ENCODE measurements around the gene TESMIN.

Gene TESMIN

GRCh38 chr11:68692115-68692514 is 59.2 kb downstream of the TESMIN start:
- TF ChIP-seq TEAD4 (IDR thresholded peaks at IDR 0.05) (no peak), USF1 (IDR thresholded peaks at IDR 0.05) (no peak), EGR1 (IDR thresholded peaks at IDR 0.05) (no peak), CREB1 (IDR thresholded peaks at IDR 0.05; ENCODE audit: low read depth) (no peak), ZBTB7A (IDR thresholded peaks at IDR 0.05; ENCODE audit: low read depth) (no peak), CEBPB (IDR thresholded peaks at IDR 0.05) (no peak), TAF1 (IDR thresholded peaks at IDR 0.05; ENCODE audit: low read depth) (no peak), FOXM1 (IDR thresholded peaks at IDR 0.05; ENCODE audit: borderline replicate concordance, low read depth) (no peak)

GRCh38 chr11:68691402-68691784 is 59.9 kb downstream of the TESMIN start:
- no peak for TF ChIP-seq ZBTB7A (IDR thresholded peaks at IDR 0.05; ENCODE audit: low read depth)
- TF ChIP-seq REST (IDR thresholded peaks at IDR 0.05; ENCODE audit: low read depth), result no peak
- TF ChIP-seq TAF1 (IDR thresholded peaks at IDR 0.05; ENCODE audit: low read depth), result no peak

GRCh38 chr11:68690671-68691401 is 60.5 kb downstream of the TESMIN start:
- TF ChIP-seq RAD21 (IDR thresholded peaks at IDR 0.05; ENCODE audit: low read depth) (no peak), MAX (IDR thresholded peaks at IDR 0.05) (no peak), FOXM1 (IDR thresholded peaks at IDR 0.05; ENCODE audit: borderline replicate concordance, low read depth) (no peak), TEAD4 (IDR thresholded peaks at IDR 0.05) (no peak), REST (IDR thresholded peaks at IDR 0.05; ENCODE audit: low read depth) (no peak), NFIC (IDR thresholded peaks at IDR 0.05) (no peak), EGR1 (IDR thresholded peaks at IDR 0.05) (no peak), USF1 (IDR thresholded peaks at IDR 0.05) (no peak), EP300 (IDR thresholded peaks at IDR 0.05; ENCODE audit: borderline replicate concordance) (no peak), ZBTB7A (IDR thresholded peaks at IDR 0.05; ENCODE audit: low read depth) (no peak), YY1 (IDR thresholded peaks at IDR 0.05; ENCODE audit: low read depth) (no peak), CEBPB (IDR thresholded peaks at IDR 0.05) (no peak), CREB1 (IDR thresholded peaks at IDR 0.05; ENCODE audit: low read depth) (no peak), TCF12 (IDR thresholded peaks at IDR 0.05; ENCODE audit: low read depth) (no peak), TAF1 (IDR thresholded peaks at IDR 0.05; ENCODE audit: low read depth) (no peak)

- TF ChIP-seq USF1 (IDR thresholded peaks at IDR 0.05), result no peak
- no peak for TF ChIP-seq REST (IDR thresholded peaks at IDR 0.05; ENCODE audit: low read depth)
- no peak for TF ChIP-seq TAF1 (IDR thresholded peaks at IDR 0.05; ENCODE audit: low read depth)
- no peak for TF ChIP-seq TCF12 (IDR thresholded peaks at IDR 0.05; ENCODE audit: low read depth)
- TF ChIP-seq RAD21 (IDR thresholded peaks at IDR 0.05; ENCODE audit: low read depth), result no peak
- no peak for TF ChIP-seq EP300 (IDR thresholded peaks at IDR 0.05; ENCODE audit: borderline replicate concordance)
- no peak for TF ChIP-seq CREB1 (IDR thresholded peaks at IDR 0.05; ENCODE audit: low read depth)
- no peak for TF ChIP-seq EGR1 (IDR thresholded peaks at IDR 0.05)
- no peak for TF ChIP-seq ZBTB7A (IDR thresholded peaks at IDR 0.05; ENCODE audit: low read depth)
- no peak for TF ChIP-seq FOXM1 (IDR thresholded peaks at IDR 0.05; ENCODE audit: borderline replicate concordance, low read depth)
Measured at GRCh38 chr11:68689737-68690625, 61.3 kb downstream of the TESMIN start.

Measured in Ishikawa (cell line).